SU-DHL-6 (cell line): Measurements from ENCODE around the gene CCDC17.

ENCODE experiments used
- EZH2phosphoT487 ChIP-seq: fragments of 200-600 bp; sonication (generic), shearing (Covaris generic); conservative IDR thresholded peaks from 2 replicates; pipeline ENCODE4 v1.6.1; 2018; ENCODE audit warnings: mild to moderate bottlenecking, antibody characterized with exemption, low read length, moderate library complexity, mixed read lengths
- TF ChIP-seq, protein P1 (sequence below): fragments of 200-600 bp; sonication (generic); IDR thresholded peaks from one replicate; pipeline ENCODE4 v1.5.1; 2017; ENCODE audit warnings: antibody characterized with exemption, mild to moderate bottlenecking, low read length, moderate library complexity; ENCODE audit not compliant: insufficient read depth, poor library complexity, severe bottlenecking

DNA sequence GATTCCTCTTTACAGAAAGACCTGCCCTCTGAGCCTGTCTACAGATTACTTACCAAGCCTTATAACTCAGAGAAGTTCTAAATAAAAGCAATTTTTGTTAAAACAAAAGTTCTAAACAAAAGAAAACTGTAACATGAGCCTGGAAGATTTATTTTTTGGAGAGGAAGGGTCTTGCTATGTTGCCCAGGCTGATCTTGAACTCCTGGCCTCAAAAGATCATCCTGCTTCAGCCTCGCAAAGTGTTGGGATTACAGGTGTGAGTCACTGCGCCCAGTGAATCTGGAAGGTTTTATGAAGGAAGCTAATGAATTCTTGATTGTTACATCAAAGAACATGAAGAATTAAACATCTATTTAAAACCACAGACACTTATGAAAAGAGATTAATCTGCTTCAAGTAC lies 35.4 kb upstream of the CCDC17 start:
- TF ChIP-seq, protein P1, sequence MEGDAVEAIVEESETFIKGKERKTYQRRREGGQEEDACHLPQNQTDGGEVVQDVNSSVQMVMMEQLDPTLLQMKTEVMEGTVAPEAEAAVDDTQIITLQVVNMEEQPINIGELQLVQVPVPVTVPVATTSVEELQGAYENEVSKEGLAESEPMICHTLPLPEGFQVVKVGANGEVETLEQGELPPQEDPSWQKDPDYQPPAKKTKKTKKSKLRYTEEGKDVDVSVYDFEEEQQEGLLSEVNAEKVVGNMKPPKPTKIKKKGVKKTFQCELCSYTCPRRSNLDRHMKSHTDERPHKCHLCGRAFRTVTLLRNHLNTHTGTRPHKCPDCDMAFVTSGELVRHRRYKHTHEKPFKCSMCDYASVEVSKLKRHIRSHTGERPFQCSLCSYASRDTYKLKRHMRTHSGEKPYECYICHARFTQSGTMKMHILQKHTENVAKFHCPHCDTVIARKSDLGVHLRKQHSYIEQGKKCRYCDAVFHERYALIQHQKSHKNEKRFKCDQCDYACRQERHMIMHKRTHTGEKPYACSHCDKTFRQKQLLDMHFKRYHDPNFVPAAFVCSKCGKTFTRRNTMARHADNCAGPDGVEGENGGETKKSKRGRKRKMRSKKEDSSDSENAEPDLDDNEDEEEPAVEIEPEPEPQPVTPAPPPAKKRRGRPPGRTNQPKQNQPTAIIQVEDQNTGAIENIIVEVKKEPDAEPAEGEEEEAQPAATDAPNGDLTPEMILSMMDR: no peak
- no peak for TF ChIP-seq EZH2phosphoT487
